ENCODE measurements around the gene SYT7.

Gene SYT7

DNA sequence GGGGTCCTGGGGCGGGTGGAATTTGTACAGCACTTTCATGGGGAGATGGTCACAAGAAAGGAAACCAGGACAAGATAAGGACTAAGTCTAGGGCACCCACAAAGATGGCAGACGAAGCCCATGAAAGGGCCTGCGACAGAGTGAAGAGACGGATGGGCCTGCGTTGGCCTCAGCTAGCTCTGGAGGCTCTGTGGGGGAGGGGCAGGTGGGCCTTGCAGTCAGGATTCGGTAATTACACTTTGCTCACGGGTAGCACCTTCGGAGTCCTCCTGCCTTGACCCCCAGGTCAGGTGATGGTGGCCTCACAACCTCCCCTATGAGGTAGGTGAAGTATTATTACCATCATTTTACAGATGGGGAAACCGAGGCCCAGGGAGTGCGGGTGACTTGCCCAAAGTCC, 65.2 kb downstream of the SYT7 start:
- no peak for DNase-seq

DNA sequence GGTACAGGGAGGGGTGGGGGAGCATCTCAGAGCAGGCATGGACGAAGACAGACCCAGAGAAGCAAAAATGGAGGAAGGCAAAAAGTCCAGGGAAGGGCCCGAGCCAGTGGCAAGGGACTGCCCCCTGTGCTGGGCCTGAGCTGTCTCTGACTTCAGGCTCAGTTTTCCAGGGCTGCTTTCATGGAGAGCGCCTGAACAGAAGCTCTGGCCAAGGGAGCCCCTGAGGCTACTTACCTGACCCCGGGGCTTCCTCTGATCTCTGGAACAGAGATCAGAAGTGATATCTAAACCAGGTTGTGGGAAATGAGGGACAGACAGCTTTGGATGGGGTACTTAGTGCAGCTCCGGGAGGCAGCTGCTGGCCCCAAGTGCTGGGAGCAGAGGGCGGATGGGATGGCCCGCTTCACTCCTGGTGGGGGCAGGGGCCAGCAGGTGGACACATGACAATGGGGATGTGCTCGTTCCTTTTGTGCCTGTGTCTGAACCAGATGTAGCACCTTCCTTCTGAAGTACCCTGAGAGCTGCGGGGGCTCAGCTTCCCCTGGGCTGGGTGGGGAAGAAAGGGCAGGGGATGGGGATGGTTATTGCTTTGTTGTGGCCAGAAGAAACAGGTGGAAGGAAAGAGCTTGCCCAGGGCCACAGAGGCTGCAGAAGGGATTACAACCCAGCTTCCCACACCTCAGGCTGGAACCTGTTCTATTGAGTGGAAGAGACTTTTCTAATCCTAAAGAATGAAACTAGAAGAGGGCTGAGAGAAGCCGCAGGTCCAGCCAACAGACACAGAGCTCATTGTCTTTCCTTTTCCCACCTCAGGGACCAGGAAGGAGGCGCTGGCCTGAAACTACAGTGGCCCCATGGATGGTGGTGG, 66.6 kb downstream of the SYT7 start:
- DNase-seq, result no peak

DNA sequence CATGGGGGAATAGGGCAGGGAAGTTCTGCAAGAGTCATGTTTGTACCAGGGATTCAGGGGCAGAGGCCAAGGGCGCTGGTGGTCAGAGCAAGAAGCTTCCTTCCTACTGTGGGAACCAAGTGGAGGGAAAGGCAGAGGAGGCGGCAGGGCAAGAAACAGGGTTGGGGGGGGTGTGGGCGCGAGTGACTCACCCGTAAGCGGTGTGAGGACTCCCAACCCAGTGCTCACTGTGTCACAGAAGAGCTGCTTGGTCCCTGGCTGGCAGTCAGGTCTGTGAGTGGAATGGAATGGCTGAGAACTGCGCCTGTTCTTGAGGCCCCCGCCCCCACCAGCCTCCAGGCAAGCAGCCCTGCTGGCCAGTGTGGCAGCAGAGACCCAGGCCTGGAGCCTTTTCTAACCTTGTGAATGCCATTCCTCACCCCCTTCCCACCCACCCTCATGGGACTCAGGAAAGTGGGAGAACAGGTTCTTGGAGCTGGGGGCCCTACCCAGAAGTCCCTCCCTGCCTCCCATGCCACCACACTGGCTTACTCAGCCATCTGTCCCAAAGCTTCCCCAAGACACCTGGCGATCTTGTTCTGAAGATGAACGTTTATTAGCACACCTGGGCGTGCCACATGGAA, 67.6 kb downstream of the SYT7 start:
- no peak for DNase-seq

DNA sequence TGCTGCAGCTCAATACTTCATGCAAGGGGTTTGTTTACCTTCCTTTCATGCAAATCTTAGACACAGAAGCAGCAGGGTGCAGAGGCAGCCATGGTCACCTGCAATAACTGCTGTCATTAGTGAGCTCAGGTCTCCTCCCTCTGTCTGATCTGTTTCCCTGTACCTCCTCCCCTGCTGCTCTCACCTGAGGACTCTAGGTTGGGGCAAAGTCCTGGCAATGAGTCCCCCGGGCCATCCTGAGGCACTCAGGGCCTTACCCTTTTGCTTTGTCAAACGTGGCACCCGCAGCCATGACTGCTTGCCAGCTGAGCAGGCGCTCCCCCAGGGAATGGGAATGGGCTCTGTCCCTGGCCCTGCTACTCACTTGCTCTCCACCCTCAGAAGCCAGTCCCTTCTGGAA, 68.4 kb downstream of the SYT7 start:
- DNase-seq, result no peak

DNA sequence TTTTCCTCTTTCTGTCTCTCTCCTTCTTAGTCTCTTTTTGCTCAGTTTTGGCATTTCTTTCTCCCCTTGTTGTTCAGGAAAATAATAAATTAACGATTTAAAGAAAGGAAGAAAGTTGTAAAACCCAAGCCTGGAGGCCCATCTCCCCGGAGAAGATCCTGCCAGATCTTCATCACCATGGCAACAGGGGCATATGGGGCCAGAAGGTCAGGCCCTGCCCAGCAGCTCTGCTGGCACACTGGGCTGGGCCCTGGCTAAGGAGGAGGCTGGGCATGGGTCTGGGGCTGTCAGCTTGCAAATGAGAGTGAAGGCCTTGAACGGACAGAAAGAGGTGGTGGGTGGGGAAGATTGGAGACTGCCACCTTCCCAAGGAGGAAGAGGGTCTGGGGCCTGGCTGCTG, 69.5 kb downstream of the SYT7 start:
- no peak for DNase-seq

DNA sequence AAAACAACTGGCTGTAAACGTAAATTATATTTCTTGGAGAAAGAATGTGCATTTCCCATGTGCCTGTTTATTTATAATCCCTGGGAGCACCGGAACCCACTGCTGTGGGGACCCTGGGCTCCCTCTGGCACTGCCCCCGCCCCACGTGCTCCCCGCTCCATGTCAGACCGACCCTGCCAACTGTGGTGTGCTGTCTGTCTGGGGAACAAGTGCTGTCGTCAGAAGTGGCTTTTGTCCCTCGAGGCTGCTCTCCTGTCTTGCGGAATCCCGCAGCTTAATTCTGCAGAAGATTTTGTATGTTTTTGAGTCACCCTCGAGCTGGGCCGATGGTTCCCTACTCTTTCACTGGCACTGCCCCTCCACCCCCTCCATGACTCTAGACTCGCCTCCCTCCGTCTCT, 69.9 kb downstream of the SYT7 start:
- DNase-seq, result no peak

DNA sequence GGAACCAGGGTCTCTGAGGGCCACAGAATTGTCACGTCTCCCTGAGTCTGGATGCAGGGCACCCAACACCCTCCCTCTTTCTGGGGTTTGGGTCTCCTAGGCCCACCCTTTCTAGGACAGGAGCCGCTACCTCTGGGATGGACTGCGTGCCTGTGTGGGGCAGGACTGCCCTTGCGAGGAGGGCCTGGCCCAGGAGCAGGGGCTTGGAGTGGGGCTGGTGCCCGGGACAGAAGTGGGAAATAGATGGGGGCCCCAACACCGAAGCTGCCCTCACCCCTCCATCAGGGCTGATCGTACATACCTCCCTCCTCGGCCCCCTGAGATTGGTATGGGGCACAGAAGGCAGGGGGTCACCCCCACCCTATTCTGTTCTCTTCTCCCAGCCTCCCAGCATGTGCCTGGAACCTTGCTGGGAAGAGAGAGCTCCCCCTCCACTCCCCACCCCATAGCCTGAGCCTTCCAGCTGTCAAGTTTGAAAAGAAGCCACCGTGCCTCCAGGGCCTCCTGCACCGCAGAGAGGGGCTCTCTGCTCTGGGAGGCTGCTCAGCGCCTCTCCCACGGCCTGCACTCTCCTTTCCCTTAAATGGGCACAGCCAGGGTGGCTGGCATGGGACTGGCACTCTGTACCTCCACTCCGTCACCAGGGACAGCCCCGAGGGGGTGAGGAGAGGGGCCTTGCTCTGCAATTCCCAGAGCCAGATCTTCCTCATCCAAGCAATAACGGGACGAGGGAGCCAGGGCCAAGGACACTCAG, 70.5 kb downstream of the SYT7 start:
- DNase-seq, result no peak

DNA sequence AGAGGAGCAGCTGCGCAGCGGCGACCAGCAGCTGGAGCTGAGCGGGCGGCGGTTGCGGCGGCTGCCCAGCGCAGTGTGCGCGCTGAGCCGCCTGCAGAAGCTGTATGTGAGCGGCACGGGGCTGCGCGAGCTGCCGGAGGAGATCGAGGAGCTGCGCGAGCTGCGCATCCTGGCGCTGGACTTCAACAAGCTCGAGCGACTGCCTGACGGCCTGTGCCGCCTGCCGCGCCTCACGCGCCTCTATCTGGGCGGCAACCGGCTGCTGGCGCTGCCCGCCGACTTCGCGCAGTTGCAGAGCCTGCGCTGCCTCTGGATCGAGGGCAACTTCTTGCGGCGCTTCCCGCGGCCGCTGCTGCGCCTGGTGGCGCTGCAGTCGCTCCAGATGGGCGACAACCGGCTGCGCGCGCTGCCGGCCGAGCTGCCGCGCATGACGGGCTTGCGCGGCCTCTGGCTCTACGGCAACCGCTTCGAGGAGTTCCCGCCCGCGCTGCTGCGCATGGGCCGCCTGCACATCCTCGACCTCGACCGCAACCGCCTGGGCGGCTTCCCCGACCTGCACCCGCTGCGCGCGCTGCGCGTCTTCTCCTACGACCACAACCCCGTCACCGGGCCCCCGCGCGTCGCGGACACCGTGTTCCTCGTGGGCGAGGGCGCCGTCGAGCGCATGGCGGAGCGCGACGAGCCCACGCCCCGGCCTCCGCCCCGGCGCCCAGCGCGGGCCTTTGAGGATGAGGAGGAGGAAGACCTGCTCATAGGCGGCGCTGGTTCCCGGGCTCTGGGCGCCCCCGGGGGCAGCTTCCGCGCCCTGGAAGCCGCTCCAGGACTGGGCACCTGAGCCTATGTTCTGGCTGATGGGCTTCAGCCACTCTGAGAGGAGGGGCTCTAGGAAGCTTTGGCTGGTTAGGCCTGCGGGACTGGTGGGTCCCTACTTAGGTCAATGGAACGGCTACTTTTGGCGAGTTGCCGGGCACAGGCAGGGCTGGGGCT, 71.5 kb downstream of the SYT7 start:
- no peak for DNase-seq

DNA sequence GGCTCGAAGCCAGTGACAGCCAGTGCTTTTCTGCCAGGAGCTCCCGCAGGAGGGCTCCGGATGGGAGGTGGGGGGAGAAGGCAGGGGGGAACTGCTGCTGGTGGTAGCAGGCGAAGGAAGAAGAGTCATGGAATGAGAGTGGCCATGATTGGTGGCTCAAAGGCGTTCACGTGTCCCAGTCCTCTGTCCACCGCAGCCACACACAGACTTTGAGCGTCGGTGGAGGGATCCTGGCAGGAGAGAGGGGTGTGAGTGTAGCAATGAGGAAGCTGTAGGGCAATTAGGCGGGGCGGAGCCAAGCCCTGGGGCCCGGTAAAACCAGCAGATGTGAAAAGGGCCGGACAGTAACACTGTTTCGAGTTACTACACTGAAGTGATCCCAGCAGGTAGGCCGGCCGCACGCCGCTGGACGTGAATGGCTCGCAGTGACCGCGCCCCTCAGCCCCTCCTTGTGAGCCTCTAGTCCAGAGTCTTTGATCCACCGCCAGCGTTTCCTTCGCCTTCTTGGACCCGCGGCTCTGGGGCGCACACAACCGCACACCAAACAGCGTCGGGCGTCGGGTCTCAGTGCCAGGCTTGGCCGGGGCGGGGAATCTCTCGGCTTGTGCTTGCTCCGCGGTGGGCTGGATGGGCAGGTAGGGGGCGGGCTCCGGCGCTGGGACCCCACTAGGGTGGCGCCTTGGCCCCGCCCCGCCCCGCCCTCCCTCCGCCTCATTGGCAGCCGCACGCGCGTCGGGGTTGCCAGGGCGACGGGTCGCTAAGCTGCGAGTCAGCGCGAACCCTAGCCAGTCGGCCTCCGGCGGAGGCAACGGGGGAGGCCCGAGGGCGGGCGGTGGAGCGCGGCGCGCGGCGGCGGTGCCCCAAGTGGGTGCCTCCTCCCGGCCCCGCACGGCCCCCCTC, 72.7 kb downstream of the SYT7 start, which contains the start of gene LRRC10B:
LRRC10B (plus strand) TSS at position 788 of the 900 bp plus-strand sequence. CDS start 250 bp downstream, outside the sequence.
- DNase-seq, result no peak

DNA sequence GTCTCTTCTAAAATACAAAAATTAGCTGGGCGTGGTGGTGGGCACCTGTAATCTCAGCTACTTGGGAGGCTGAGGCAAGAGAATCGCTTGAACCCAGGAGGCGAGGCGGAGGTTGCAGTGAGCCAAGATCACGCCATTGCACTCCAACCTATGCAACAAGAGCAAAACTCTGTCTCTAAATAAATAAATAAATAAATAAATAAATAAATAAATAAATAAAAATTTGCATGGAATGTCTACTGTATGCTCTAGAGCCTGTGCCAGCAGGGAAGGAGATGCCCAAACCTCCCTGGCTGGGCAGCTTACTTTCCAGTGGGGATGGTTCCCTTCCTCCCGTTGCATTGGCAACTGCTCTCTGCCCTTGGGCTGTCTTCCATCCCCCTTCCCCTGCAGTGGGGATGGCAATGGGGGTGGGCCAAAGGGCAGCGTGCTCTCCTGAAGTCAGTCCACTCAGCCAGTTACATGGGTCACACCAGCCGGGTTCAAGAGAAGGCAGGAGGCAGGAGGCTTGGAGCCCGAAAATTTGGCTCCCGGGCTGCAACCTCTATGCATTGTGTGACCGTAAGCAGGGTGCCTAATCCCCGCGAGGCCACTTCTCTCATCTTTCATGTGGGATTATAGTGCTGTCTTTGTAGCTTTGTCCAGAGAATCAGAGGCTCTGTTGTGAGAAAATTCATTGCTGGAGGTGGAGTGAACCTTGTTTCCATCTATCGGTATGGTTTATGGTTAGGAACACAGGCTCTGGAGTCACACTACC, 73.7 kb downstream of the SYT7 start:
- DNase-seq, result no peak

DNA sequence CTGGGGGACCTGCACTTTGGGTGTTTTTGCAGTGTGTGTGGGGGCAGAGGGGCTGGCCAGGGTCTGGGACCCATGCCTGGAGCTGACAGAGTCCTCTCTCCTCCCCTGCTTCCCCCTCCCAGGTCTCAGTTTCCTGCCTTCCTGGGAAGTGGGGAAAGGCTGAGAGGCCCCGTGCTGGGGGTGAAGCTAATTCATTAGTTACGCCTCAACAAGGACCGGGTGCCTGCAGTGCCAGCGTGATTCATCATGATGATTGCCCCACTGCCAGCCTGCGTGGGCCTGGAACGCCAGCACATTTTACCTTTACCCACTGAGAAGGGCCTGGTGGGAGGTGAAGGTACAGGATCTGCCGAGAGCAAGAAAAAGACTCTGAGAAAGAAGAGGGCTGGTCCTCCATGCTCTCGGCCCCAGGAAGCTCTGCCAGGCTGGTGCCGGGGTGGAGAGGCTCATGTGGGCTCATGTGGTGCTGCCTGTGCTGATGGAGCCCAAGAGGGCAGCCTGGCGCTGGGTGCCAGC, 75.2 kb downstream of the SYT7 start:
- no peak for DNase-seq

DNA sequence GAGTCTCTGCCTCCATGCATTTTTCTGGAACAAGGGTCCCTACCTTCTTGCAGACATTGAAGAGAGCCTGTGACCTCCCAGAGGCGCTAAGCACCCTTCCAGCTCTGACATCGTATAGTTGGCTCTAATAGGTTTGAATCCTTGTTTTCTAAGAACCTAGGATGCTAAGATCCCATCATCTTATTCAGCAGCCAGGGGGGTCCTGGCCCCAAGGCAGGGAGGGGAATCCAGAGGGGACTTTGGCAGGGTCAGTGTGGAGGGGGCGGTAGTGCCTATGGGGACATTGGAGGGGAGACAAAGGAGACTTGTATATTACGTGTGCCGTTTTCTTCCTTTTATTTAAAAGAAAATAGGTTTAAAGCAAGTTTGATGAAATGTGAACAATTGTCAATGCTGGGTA, 75.8 kb downstream of the SYT7 start:
- no peak for DNase-seq

DNA sequence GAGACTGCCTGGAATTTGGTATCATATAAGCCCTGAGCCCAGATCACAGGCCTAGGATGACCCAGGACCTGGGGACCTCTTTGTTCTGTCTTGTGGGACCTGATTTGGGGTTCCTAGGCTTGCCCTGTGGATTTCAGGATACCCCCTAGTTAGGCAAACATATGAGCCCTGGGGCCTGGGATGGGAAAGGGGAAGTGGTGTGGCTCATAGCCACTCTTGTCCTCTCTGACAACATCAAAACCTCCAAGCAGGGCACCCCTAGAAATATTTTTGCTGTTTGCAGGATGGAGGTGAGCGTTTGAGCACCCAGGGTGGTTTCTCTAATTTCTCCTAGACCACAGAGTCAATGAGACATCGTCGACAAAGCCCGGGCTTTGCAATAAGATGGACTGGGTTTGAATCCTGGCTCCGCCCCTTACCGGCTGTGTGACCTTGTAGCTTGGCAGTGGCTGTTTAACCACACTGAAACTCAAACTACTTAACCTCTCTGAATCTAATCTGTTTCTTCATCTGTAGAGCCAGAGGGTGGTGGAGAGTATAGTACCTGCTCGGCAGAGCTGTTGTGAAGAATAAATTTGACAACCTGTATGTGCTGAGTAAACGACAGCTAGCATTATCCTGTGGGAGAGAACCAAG, 77.6 kb downstream of the SYT7 start:
- no peak for DNase-seq

DNA sequence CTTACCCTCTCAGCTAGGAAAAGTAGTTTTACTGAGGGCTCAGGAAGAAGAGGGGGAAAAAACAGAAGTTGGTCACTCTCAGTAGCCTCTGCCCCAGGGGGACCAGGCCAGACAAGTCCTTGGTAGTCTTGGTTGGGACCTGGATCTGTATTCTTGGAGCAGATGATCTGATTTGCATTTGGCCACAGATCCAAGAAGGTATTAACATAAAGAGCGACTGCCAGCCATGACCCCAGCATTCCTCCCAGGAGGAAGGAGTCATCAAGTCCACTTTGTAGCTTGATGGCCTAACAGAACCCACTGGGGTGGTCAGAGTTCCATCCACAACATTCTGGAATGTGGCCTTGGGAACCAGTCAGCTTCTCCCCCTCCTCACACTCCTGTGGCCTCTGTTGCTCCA, 78.4 kb downstream of the SYT7 start:
- no peak for DNase-seq

DNA sequence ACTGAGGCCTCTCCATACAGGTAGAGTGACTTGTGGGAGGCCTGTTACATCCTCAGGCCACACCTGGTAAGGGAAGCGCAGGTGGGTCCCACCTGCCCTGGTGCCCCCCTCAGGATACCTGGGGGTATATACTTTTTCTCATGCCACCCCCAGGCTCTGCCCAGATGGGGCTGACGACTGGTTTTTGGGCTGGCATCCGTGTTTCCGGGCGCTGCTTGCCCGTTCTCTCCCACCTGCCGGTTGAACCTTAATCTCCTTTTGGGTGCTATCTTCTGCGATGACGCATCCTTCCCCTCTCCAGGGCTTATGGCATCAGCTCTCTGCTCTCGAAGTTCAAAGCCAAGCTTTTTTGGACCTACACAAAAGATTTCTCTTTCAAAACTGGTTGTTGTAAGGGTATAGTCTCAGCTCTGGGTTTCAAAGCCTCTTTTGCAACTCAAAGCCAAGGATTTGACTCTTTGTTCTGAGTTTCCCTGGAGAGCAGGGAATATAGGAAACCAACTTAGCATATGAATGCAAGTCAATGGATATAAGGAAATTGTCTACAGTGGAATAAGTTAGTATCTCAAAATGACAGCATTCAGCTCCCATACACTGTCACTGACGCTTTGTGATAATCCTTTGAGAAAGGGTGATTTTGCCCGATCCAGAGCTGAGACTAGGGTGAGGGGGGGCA, 80.9 kb downstream of the SYT7 start:
- DNase-seq, result no peak

DNA sequence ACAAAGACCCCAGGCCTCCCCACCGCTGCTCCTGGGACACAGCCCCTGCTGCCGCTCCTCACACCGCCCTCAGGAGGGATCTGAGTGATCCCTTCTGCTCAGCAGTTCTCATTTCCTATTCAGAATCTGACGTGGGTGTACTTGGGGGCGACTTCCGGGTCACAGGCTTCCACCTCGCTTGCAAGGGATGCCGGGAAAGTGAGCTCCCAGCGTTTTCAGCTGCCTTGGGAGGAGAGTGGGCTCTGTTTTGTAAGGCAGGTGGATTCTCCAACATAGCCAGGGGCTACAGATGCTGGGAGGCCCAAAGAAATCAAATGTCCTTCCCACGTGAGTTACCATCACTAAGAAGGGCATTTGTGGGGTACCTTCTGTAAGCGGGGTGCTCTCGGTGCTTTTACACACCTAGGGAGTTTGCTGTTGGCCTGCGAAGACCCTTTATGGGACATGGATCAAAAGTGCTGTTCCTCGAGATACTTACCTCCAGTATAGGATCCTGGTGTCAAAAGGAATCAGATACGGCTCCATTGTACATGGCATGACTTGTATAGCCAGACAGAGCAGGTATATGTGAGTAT, 82.0 kb downstream of the SYT7 start:
- no peak for DNase-seq

DNA sequence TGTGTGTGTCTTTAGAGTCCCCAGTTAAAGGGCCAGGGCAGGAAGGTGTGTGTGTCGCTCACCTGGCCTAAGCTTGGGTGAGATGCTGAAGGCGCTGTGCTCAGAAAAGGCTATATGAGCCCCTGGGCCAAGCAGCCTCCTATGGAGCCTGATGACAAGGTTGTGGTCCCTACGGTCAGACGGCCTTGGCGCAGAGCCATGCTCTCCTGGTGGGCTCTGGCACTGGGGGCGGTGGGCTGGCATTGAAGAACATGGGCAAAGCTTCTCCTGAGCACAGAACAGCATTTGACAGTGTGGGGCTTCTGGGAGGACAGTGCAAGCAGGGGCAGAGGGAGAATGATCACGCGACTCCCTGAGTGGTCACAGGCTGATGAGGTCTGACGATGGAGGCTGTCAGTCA, 83.0 kb downstream of the SYT7 start:
- no peak for DNase-seq

DNA sequence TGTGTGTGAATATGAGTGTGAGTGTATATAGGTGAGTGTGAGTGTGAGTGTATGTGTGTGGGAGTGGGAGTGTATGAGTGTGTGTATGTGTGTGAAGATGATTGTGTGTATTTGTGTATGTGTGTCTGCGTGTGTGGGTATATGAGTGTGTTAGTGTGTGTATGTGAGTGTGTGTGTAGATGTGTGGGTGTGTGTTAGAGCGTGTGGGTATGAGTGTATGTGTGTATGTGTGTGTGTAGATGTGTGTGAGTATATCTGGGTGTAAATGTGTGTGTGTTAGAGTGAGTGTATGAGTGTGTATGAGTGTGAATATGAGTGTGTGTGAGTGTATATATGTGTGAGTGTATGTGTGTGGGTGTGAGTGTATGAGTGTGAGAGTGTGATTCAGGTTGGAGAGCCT, 83.4 kb downstream of the SYT7 start:
- no peak for DNase-seq
